Activated CD4-positive, alpha-beta T cell treated with anti-CD3 and anti-CD28 coated beads, Interleukin-2, amount 50 U/mL, for 4 hours (primary cell): ENCODE measurements around the gene LDB1.

Source experiments
- DNase-seq, 2 experiments: peaks; one replicate each; pipeline ENCODE4 v3.0.0-alpha.2; 2020

The LDB1 gene

GRCh38 chr10:102120142-102120990, at the start of gene LDB1:
Gene LDB1 (minus strand): TSS chr10:102120368. CDS start chr10:102120110, 258 bp downstream.
- DNase-seq: peak; percentile 39 to 46

- DNase-seq: no peak
Observed at GRCh38 chr10:102167861-102168260, 47.7 kb upstream of the LDB1 start.

GRCh38 chr10:102163342-102163989, 43.3 kb upstream of the LDB1 start:
- DNase-seq: no peak

- DNase-seq: no peak
Observed at GRCh38 chr10:102159831-102160230, 39.7 kb upstream of the LDB1 start.

- no peak for DNase-seq
Observed at GRCh38 chr10:102159051-102159597, 39.0 kb upstream of the LDB1 start.

- DNase-seq: no peak
Observed at GRCh38 chr10:102157224-102157623, 37.1 kb upstream of the LDB1 start.

GRCh38 chr10:102154466-102155116, 34.4 kb upstream of the LDB1 start:
- DNase-seq: no peak

- DNase-seq: no peak
Observed at GRCh38 chr10:102153093-102153620, 33.0 kb upstream of the LDB1 start.

GRCh38 chr10:102152545-102152890, 32.4 kb upstream of the LDB1 start:
- peak; percentile 50 to 53 for DNase-seq

- peak; percentile 100 for DNase-seq
Observed at GRCh38 chr10:102151774-102152544, 31.8 kb upstream of the LDB1 start, which contains the start of gene NOLC1. Gene NOLC1 (plus strand): TSS chr10:102152389. CDS start chr10:102152411, 22 bp downstream.

GRCh38 chr10:102150970-102151773, 31.0 kb upstream of the LDB1 start:
- DNase-seq: no peak

GRCh38 chr10:102148275-102148674, 28.1 kb upstream of the LDB1 start:
- DNase-seq: no peak

- DNase-seq: no peak
Observed at GRCh38 chr10:102147561-102147960, 27.4 kb upstream of the LDB1 start.

- no peak for DNase-seq
Observed at GRCh38 chr10:102146971-102147428, 26.8 kb upstream of the LDB1 start.

GRCh38 chr10:102141583-102142107, 21.5 kb upstream of the LDB1 start:
- no peak for DNase-seq

GRCh38 chr10:102140913-102141540, 20.9 kb upstream of the LDB1 start:
- DNase-seq: no peak

- no peak for DNase-seq
Observed at GRCh38 chr10:102140218-102140617, 20.1 kb upstream of the LDB1 start.

- no peak for DNase-seq
Observed at GRCh38 chr10:102139281-102140110, 19.3 kb upstream of the LDB1 start.

- DNase-seq: no peak
Observed at GRCh38 chr10:102135956-102136526, 15.9 kb upstream of the LDB1 start.
